Smooth muscle cell (in vitro differentiated cells): ENCODE results near the gene MTFR1L. TPM values are rescaled to one million over a fixed set of nuclear protein-coding genes. Genes with fewer than 3 reads are reported as not detected.

Experiments used
- DNase-seq: peaks from one replicate; lab custom pipeline; 2025; ENCODE audit not compliant: unreplicated experiment; lab: John Stamatoyannopoulos, UW
- H2AFZ ChIP-seq: fragments of 200-600 bp; sonication (generic); 2 replicates; pipeline ENCODE4 v1.6.0; 2016; ENCODE audit warnings: antibody characterized with exemption, low read depth, mild to moderate bottlenecking
- H3F3A ChIP-seq: fragments of 200-600 bp; sonication (generic); 2 replicates; pipeline ENCODE4 v1.6.0; 2017; ENCODE audit warnings: antibody characterized with exemption, low read depth
- H3K27ac ChIP-seq: fragments of 200-600 bp; sonication (generic); 2 replicates; pipeline ENCODE4 v1.5.1; 2016; ENCODE audit warnings: low read depth, mild to moderate bottlenecking
- H3K27me3 ChIP-seq: fragments of 200-600 bp; sonication (generic); 2 replicates; pipeline ENCODE4 v1.6.1; 2016; ENCODE audit warnings: low read depth, mild to moderate bottlenecking
- H3K36me3 ChIP-seq: fragments of 200-600 bp; sonication (generic); 2 replicates; pipeline ENCODE4 v1.5.1; 2016; ENCODE audit warnings: low read depth
- H3K4me1 ChIP-seq: fragments of 200-600 bp; sonication (generic); 2 replicates; pipeline ENCODE4 v1.5.1; 2016; ENCODE audit warnings: low read depth
- H3K4me2 ChIP-seq: fragments of 200-600 bp; sonication (generic); 2 replicates; pipeline ENCODE4 v1.6.0; 2016; ENCODE audit warnings: mild to moderate bottlenecking
- H3K4me3 ChIP-seq: fragments of 200-600 bp; sonication (generic); 2 replicates; pipeline ENCODE4 v1.5.1; 2016; ENCODE audit warnings: mild to moderate bottlenecking
- H3K79me2 ChIP-seq: fragments of 200-600 bp; sonication (generic); 2 replicates; pipeline ENCODE4 v1.6.0; 2016; ENCODE audit warnings: low read depth, mild to moderate bottlenecking
- H3K9ac ChIP-seq: fragments of 200-600 bp; sonication (generic); 2 replicates; pipeline ENCODE4 v1.6.0; 2016; ENCODE audit warnings: low read depth
- H3K9me3 ChIP-seq: fragments of 200-600 bp; sonication (generic); replicated peaks from 2 replicates; pipeline ENCODE4 v1.5.1; 2016; ENCODE audit warnings: low read depth
- H4K20me1 ChIP-seq: fragments of 200-600 bp; sonication (generic); 2 replicates; pipeline ENCODE4 v1.6.0; 2016; ENCODE audit warnings: low read depth
- CTCF ChIP-seq: fragments of 200-600 bp; sonication (generic); IDR thresholded peaks from 2 replicates; pipeline ENCODE4 v1.5.1; 2017; ENCODE audit warnings: borderline replicate concordance, mild to moderate bottlenecking, antibody characterized with exemption; ENCODE audit not compliant: insufficient read depth, poor library complexity, severe bottlenecking
- WGBS: methylation state at CpG from one replicate; pipeline ENCODE4 v1.1.7; 2016; ENCODE audit warnings: low lambda C conversion rate; 5-methylcytosine and 5-hydroxymethylcytosine counted together
- polyA plus RNA-seq: library from polyadenylated mRNA; unstranded; fragments of >200 nt; fragmentation: Nextera tagmentation; extraction: Ambion mirVana; gene quantifications from 2 replicates; pipeline ENCODE4 v1.2.1, GENCODE V29; 2016
- small RNA-seq: library from RNA; depleted of rRNA; stranded (forward); fragments of <200 nt; gene quantifications from one replicate; pipeline ENCODE3, GENCODE V24; 2014
- total RNA-seq: library from RNA; depleted of rRNA; stranded (reverse); fragments of >200 nt; gene quantifications from 2 replicates; pipeline ENCODE4 v1.2.3, GENCODE V29; 2014

Gene MTFR1L
- total and polyA plus RNA-seq, 2 experiments from 2014 or later: 47.2 to 63.9 TPM

GRCh38 chr1:25880518-25880917 lies 60.8 kb downstream of the MTFR1L start:
- WGBS: 96% methylated on average over 5 of the region's 5 CpGs
- Histone ChIP-seq H3K9me3 (no peaks in the 10 kb centered on the region), H3K79me2 (no peaks in the 10 kb centered on the region), H3K27ac (no peak overlapping the region), H3K9ac (no peak overlapping the region), H3K27me3 (no peaks in the 10 kb centered on the region), H3K4me1 (peaks cover 5% of the 10 kb centered on the region), H3K4me2 (no peak overlapping the region), H3F3A (peaks cover 15% of the 10 kb centered on the region), H4K20me1 (no peaks in the 10 kb centered on the region), H2AFZ (no peak overlapping the region), H3K36me3 (no peaks in the 10 kb centered on the region), H3K4me3 (no peak overlapping the region)
- DNase-seq: no peak
- no peak for TF ChIP-seq CTCF

- Histone ChIP-seq H3K4me2 (no peak overlapping the region), H3K79me2 (no peaks in the 10 kb centered on the region), H3K4me1 (no peaks in the 10 kb centered on the region), H4K20me1 (no peaks in the 10 kb centered on the region), H3K9me3 (no peaks in the 10 kb centered on the region), H2AFZ (no peak overlapping the region), H3K4me3 (no peak overlapping the region), H3K36me3 (no peaks in the 10 kb centered on the region), H3F3A (peaks cover 8% of the 10 kb centered on the region), H3K27me3 (no peaks in the 10 kb centered on the region), H3K9ac (no peak overlapping the region), H3K27ac (no peak overlapping the region)
- TF ChIP-seq CTCF: no peak
- no peak for DNase-seq
- 91% methylated on average over 11 of the region's 11 CpGs for WGBS
Observed at GRCh38 chr1:25881266-25881665, 61.5 kb downstream of the MTFR1L start.

Small RNAs within 50 kb of the gene (small RNA-seq; reads per million reads assigned to genes)
- not detected for gene RF00019

Other genes starting within 250 kb of the MTFR1L start
- gene MAN1C1, start 203.2 kb upstream of the MTFR1L start, total RNA-seq: 5.0 and 10.5 TPM in 2 replicates
- gene MAN1C1, start 203.2 kb upstream of the MTFR1L start, polyA plus RNA-seq: 4.2 and 4.4 TPM in 2 replicates
- gene SELENON, start 19.8 kb upstream of the MTFR1L start, total RNA-seq: 26.6 and 32.6 TPM in 2 replicates
- 48.9 and 62.9 TPM in 2 replicates for gene SELENON, start 19.8 kb upstream of the MTFR1L start, polyA plus RNA-seq
- 0.18 and 2.1 TPM in 2 replicates for gene AUNIP, start 39.5 kb downstream of the MTFR1L start, total RNA-seq
- gene AUNIP, start 39.5 kb downstream of the MTFR1L start, polyA plus RNA-seq: 1.1 and 1.3 TPM in 2 replicates
- gene PAQR7, start 55.8 kb downstream of the MTFR1L start, total RNA-seq: 8.8 and 10.0 TPM in 2 replicates
- gene PAQR7, start 55.8 kb downstream of the MTFR1L start, polyA plus RNA-seq: 2.9 and 3.7 TPM in 2 replicates
- gene STMN1, start 86.5 kb downstream of the MTFR1L start, total RNA-seq: 112 and 115 TPM in 2 replicates
- 309 and 331 TPM in 2 replicates for gene STMN1, start 86.5 kb downstream of the MTFR1L start, polyA plus RNA-seq
- 9.2 and 9.4 TPM in 2 replicates for gene PAFAH2, start 178.1 kb downstream of the MTFR1L start, total RNA-seq
- gene PAFAH2, start 178.1 kb downstream of the MTFR1L start, polyA plus RNA-seq: 9.6 and 13.2 TPM in 2 replicates
- 11.2 and 14.1 TPM in 2 replicates for gene EXTL1, start 201.8 kb downstream of the MTFR1L start, total RNA-seq
- gene EXTL1, start 201.8 kb downstream of the MTFR1L start, polyA plus RNA-seq: 9.2 and 25.8 TPM in 2 replicates
- 0.27 TPM in 1 of 2 replicates, not detected in the other for gene SLC30A2, start 226.2 kb downstream of the MTFR1L start, total RNA-seq
- 0.53 and 0.56 TPM in 2 replicates for gene SLC30A2, start 226.2 kb downstream of the MTFR1L start, polyA plus RNA-seq
- not detected in 2 replicates for gene TRIM63, start 247.7 kb downstream of the MTFR1L start, total RNA-seq
- gene TRIM63, start 247.7 kb downstream of the MTFR1L start, polyA plus RNA-seq: 0.14 and 0.97 TPM in 2 replicates